Measurements from ENCODE around the gene UBE2QL1. TPM values are rescaled to one million over a fixed set of nuclear protein-coding genes. Genes with fewer than 3 reads are reported as not detected.
A peak's percentile ranks its signal among the peaks of the same experiment; 100 is the strongest.

UBE2QL1 gene
- total RNA-seq, 1 experiment from 2014 or later, result 2.6 TPM

GRCh38 chr5:6446626-6447309 is 1.9 kb upstream of the UBE2QL1 start:
- peaks cover 31% of the 10 kb centered on the region for H3K27me3 ChIP-seq (replicated peaks; ENCODE audit: insufficient read depth, low read depth, low read length, poor library complexity)
- intact Hi-C loops (cut with micrococcal nuclease; ENCODE audit: unreplicated experiment), result no loop called here
- H3K9me3 ChIP-seq (ENCODE audit: low read depth, low read length, poor library complexity, severe bottlenecking), result no peaks in the 10 kb centered on the region
- TF ChIP-seq EZH2 (IDR thresholded peaks at IDR 0.05; ENCODE audit: borderline replicate concordance, low read depth, low read length, poor library complexity, severe bottlenecking), result no peak
- TF ChIP-seq CTCF (conservative IDR thresholded peaks at IDR 0.05; ENCODE audit: low read depth, low read length), result no peak
- no TSS peak for BruUV-seq (replicated peaks)
- H3K27ac ChIP-seq (ENCODE audit: low read depth, low read length, poor library complexity, severe bottlenecking), result no peak overlapping the region
- ChIA-PET CTCF (no interaction called here), POLR2A (ENCODE audit: low non-redundant PET) (interaction anchor here (0.5 kb wide), 1 partner anchor 984 kb away, joined by 5 read pairs; no protein-coding TSS in a partner anchor)
- no peak overlapping the region for H3K4me3 ChIP-seq (ENCODE audit: low read depth, low read length, poor library complexity, severe bottlenecking)
- no peaks in the 10 kb centered on the region for H3K36me3 ChIP-seq (ENCODE audit: insufficient read depth, low read length, poor library complexity, severe bottlenecking)
- H3K4me1 ChIP-seq (ENCODE audit: insufficient read depth, low read length, poor library complexity, severe bottlenecking), result no peaks in the 10 kb centered on the region
- no peak for DNase-seq (ENCODE audit: low spot score)

- DNase-seq (ENCODE audit: low spot score), result no peak
Observed at GRCh38 chr5:6447384-6448140, 1.1 kb upstream of the UBE2QL1 start.

GRCh38 chr5:6448141-6448491 is 543 bp upstream of the UBE2QL1 start:
- ChIA-PET POLR2A (ENCODE audit: low non-redundant PET) (no interaction called here), CTCF (no interaction called here)
- no peaks in the 10 kb centered on the region for H3K9me3 ChIP-seq (ENCODE audit: low read depth, low read length, poor library complexity, severe bottlenecking)
- DNase-seq (ENCODE audit: low spot score), result no peak
- TF ChIP-seq CTCF (conservative IDR thresholded peaks at IDR 0.05; ENCODE audit: low read depth, low read length) (no peak), EZH2 (IDR thresholded peaks at IDR 0.05; ENCODE audit: borderline replicate concordance, low read depth, low read length, poor library complexity, severe bottlenecking) (no peak)
- no TSS peak for BruUV-seq (replicated peaks)
- H3K27ac ChIP-seq (ENCODE audit: low read depth, low read length, poor library complexity, severe bottlenecking), result no peak overlapping the region
- H3K27me3 ChIP-seq (replicated peaks; ENCODE audit: insufficient read depth, low read depth, low read length, poor library complexity), result peaks cover 40% of the 10 kb centered on the region
- intact Hi-C loops (cut with micrococcal nuclease; ENCODE audit: unreplicated experiment), result no loop called here
- H3K36me3 ChIP-seq (ENCODE audit: insufficient read depth, low read length, poor library complexity, severe bottlenecking), result no peaks in the 10 kb centered on the region
- H3K4me3 ChIP-seq (ENCODE audit: low read depth, low read length, poor library complexity, severe bottlenecking), result peak overlapping the region; percentile 50
- H3K4me1 ChIP-seq (ENCODE audit: insufficient read depth, low read length, poor library complexity, severe bottlenecking), result no peaks in the 10 kb centered on the region

More at GRCh38 chr5:6447384-6448140, 1.1 kb upstream of the UBE2QL1 start:
- no peaks in the 10 kb centered on the region for H3K36me3 ChIP-seq (ENCODE audit: insufficient read depth, low read length, poor library complexity, severe bottlenecking)
- H3K9me3 ChIP-seq (ENCODE audit: low read depth, low read length, poor library complexity, severe bottlenecking), result no peaks in the 10 kb centered on the region
- intact Hi-C loops (cut with micrococcal nuclease; ENCODE audit: unreplicated experiment), result no loop called here
- ChIA-PET CTCF (no interaction called here), POLR2A (ENCODE audit: low non-redundant PET) (no interaction called here)
- no peak overlapping the region for H3K4me3 ChIP-seq (ENCODE audit: low read depth, low read length, poor library complexity, severe bottlenecking)
- H3K4me1 ChIP-seq (ENCODE audit: insufficient read depth, low read length, poor library complexity, severe bottlenecking), result no peaks in the 10 kb centered on the region
- no TSS peak for BruUV-seq (replicated peaks)
- H3K27ac ChIP-seq (ENCODE audit: low read depth, low read length, poor library complexity, severe bottlenecking), result no peak overlapping the region
- TF ChIP-seq CTCF (conservative IDR thresholded peaks at IDR 0.05; ENCODE audit: low read depth, low read length) (no peak), EZH2 (IDR thresholded peaks at IDR 0.05; ENCODE audit: borderline replicate concordance, low read depth, low read length, poor library complexity, severe bottlenecking) (no peak)
- peaks cover 38% of the 10 kb centered on the region for H3K27me3 ChIP-seq (replicated peaks; ENCODE audit: insufficient read depth, low read depth, low read length, poor library complexity)
